SJCRH30 (cell line): Measurements from ENCODE around the gene PLEKHH1. TPM values are rescaled to one million over a fixed set of nuclear protein-coding genes. Genes with fewer than 3 reads are reported as not detected.

Experiments used
- DNase-seq, 2 experiments: peaks; one replicate each; pipeline ENCODE4 v3.0.0-alpha.2; 2015 to 2020
- H3K27ac ChIP-seq: fragments of 250-450 bp; sonication (Bioruptor Pico); 2 replicates; pipeline ENCODE4 v1.5.1; 2020; ENCODE audit warnings: mild to moderate bottlenecking, moderate library complexity
- H3K27me3 ChIP-seq: fragments of 250-450 bp; sonication (Bioruptor Pico); 2 replicates; pipeline ENCODE4 v1.5.1; 2020; ENCODE audit warnings: mild to moderate bottlenecking, moderate library complexity
- H3K36me3 ChIP-seq: fragments of 250-450 bp; sonication (Bioruptor Pico); 2 replicates; pipeline ENCODE4 v1.5.1; 2020; ENCODE audit warnings: mild to moderate bottlenecking, moderate library complexity
- H3K4me1 ChIP-seq: fragments of 250-450 bp; sonication (Bioruptor Pico); 2 replicates; pipeline ENCODE4 v1.5.1; 2020; ENCODE audit warnings: mild to moderate bottlenecking, moderate library complexity
- H3K4me3 ChIP-seq: fragments of 250-450 bp; sonication (Bioruptor Pico); 2 replicates; pipeline ENCODE4 v1.5.1; 2020; ENCODE audit warnings: mild to moderate bottlenecking, moderate library complexity
- H3K9me3 ChIP-seq: fragments of 250-450 bp; sonication (Bioruptor Pico); replicated peaks from 2 replicates; pipeline ENCODE4 v1.5.1; 2020; ENCODE audit warnings: mild to moderate bottlenecking, moderate library complexity
- total RNA-seq: library from RNA; depleted of rRNA; stranded (reverse); fragments of >200 nt; shearing (Covaris generic); gene quantifications from 2 replicates; pipeline ENCODE4 v1.2.3, GENCODE V29; 2014

The PLEKHH1 gene
- total RNA-seq, 1 experiment from 2014 or later: 0.75 TPM

DNA sequence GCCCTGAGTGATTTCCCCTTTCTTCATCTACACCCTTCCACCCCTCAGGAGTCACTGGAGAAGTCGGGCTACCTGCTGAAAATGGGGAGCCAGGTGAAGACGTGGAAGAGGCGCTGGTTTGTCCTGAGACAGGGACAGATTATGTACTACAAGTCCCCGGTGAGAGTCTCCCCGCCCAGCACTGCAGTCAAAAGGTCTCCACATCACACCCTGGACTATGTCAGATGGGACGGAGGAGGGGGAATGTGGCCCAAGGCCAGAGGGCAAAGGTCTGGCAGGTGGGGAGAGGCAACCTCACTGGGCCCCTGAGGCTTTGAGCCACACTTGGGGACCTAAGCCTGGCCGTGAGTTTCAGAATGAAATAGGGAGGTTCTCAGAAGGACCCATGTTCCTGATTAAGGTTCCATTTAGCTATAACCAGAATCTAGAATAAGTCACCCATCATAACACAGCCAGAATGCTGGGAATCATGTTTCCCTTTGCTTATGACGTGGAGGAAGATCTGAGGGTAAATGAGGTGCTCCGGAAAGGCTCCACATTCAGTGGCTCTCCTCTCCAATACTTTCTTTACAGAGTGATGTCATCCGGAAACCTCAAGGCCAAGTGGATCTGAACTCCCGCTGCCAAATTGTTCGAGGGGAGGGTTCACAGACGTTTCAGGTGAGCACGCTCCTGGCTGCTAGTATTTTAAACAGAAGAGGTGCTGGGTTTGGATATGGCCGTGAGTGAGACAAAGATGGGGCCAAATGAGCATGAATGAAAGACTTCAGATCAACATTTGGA lies 40.3 kb downstream of the PLEKHH1 start:
- no peaks in the 10 kb centered on the region for H3K36me3 ChIP-seq
- no peak for DNase-seq
- H3K4me3 ChIP-seq: no peak overlapping the region
- H3K9me3 ChIP-seq: no peaks in the 10 kb centered on the region
- no peaks in the 10 kb centered on the region; the same call in 1 of the 2 replicates for H3K27me3 ChIP-seq
- no peaks in the 10 kb centered on the region for H3K4me1 ChIP-seq
- no peak overlapping the region for H3K27ac ChIP-seq

- no peak for DNase-seq
- no peaks in the 10 kb centered on the region for H3K36me3 ChIP-seq
- no peaks in the 10 kb centered on the region for H3K4me1 ChIP-seq
- H3K27ac ChIP-seq: no peak overlapping the region
- H3K4me3 ChIP-seq: no peak overlapping the region
- no peaks in the 10 kb centered on the region; the same call in 1 of the 2 replicates for H3K27me3 ChIP-seq
- H3K9me3 ChIP-seq: no peaks in the 10 kb centered on the region
These were observed 41.1 kb downstream of the PLEKHH1 start for GRCh38 chr14:67574156-67574555.

GRCh38 chr14:67574806-67575205 lies 41.7 kb downstream of the PLEKHH1 start:
- DNase-seq: no peak
- Histone ChIP-seq H3K4me3 (no peak overlapping the region), H3K4me1 (no peaks in the 10 kb centered on the region), H3K27me3 (no peaks in the 10 kb centered on the region; the same call in 1 of the 2 replicates), H3K9me3 (no peaks in the 10 kb centered on the region), H3K27ac (no peak overlapping the region), H3K36me3 (no peaks in the 10 kb centered on the region)

GRCh38 chr14:67575684-67576083 lies 42.6 kb downstream of the PLEKHH1 start:
- H3K9me3 ChIP-seq: no peaks in the 10 kb centered on the region
- no peaks in the 10 kb centered on the region; the same call in 1 of the 2 replicates for H3K27me3 ChIP-seq
- no peak for DNase-seq
- H3K27ac ChIP-seq: no peak overlapping the region
- no peaks in the 10 kb centered on the region for H3K36me3 ChIP-seq
- H3K4me3 ChIP-seq: no peak overlapping the region
- no peaks in the 10 kb centered on the region for H3K4me1 ChIP-seq

DNA sequence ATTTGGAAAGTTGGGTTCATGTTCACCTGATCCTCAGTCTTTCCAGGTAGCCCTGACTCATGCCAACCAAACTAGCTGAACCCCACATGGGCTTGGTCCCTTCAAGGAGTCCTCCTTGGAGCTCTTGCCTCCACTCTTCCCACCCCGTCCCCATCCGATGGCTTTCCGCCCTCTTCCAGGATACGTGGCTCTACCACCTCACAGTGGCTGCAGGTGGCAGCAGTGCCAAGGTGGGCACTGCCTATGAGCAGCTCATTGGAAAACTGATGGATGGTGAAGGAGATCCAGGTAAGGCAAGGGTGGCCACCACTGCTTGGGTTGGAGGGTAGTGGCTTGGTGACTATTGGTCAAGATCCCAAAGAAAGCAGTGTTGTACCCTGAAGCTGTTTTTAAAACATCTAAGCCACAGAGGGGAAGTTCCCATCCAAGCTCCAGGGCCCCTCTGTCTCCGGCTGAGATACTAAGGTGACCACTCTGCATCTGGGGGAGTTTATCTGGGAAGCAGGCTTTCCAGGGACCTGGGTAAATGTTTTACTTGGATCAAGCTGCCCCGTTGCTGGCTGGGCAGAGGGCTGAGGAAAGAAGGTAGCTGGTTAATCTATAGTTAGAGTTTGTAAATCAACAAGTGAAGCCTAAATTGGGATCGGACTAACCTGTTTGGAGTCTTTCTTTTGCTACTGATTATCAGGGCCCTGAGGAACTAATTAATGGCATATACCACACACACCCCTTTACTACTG lies 43.3 kb downstream of the PLEKHH1 start:
- DNase-seq: no peak
- no peaks in the 10 kb centered on the region for H3K4me1 ChIP-seq
- H3K27ac ChIP-seq: no peak overlapping the region
- H3K27me3 ChIP-seq: no peaks in the 10 kb centered on the region; the same call in 1 of the 2 replicates
- no peak overlapping the region for H3K4me3 ChIP-seq
- no peaks in the 10 kb centered on the region for H3K36me3 ChIP-seq
- no peaks in the 10 kb centered on the region for H3K9me3 ChIP-seq

- H3K27ac ChIP-seq: no peak overlapping the region
- H3K9me3 ChIP-seq: no peaks in the 10 kb centered on the region
- no peaks in the 10 kb centered on the region for H3K4me1 ChIP-seq
- DNase-seq: no peak
- H3K4me3 ChIP-seq: no peak overlapping the region
- H3K27me3 ChIP-seq: no peaks in the 10 kb centered on the region; the same call in 1 of the 2 replicates
- no peaks in the 10 kb centered on the region for H3K36me3 ChIP-seq
These were observed 44.2 kb downstream of the PLEKHH1 start for GRCh38 chr14:67577181-67577808.

DNA sequence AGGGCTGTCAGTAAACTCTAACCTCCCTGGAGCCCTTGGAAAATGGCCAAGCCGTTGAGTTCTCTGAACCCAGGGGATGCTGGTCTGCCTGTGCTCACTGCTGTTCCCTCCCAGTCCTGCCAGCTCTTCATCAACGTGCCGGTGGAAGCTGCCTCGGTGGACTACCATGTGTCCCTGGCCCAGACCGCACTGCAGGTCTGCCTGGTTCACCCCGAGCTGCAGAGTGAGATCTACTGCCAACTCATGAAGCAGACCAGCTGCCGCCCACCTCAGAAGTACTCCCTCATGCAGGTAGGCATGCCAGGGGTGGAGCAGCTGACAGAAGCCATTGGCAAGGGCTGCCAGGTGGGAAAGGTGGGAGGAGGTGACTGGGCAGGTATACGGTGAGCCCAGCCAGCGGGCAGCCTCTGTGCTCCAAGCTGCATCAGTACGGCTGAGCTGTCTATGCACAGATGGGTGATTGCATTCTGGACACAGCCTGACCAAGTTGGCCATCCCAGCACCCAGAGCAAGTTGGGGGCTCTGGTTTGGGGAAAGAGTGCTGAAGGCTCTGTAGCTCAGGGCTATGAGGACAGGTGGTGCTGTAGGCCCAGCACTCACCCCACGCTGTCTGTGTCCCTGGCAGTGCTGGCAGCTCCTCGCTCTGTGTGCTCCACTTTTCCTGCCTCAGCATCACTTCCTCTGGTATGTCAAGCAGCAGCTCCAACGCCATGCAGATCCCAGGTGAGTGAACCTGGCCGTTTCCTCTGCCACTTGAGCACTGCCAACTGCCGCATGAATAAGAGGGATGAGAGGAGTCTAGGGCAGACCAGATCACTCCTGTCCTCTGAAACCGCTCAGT lies 45.0 kb downstream of the PLEKHH1 start:
- Histone ChIP-seq H3K27me3 (no peaks in the 10 kb centered on the region; the same call in 1 of the 2 replicates), H3K4me1 (no peaks in the 10 kb centered on the region), H3K27ac (no peak overlapping the region), H3K9me3 (no peaks in the 10 kb centered on the region), H3K36me3 (no peaks in the 10 kb centered on the region), H3K4me3 (no peak overlapping the region)
- DNase-seq: no peak

GRCh38 chr14:67579040-67579439 lies 46.0 kb downstream of the PLEKHH1 start:
- Histone ChIP-seq H3K9me3 (no peaks in the 10 kb centered on the region), H3K4me3 (no peak overlapping the region), H3K27ac (no peak overlapping the region), H3K4me1 (no peaks in the 10 kb centered on the region), H3K27me3 (no peaks in the 10 kb centered on the region), H3K36me3 (no peaks in the 10 kb centered on the region)
- DNase-seq: no peak

DNA sequence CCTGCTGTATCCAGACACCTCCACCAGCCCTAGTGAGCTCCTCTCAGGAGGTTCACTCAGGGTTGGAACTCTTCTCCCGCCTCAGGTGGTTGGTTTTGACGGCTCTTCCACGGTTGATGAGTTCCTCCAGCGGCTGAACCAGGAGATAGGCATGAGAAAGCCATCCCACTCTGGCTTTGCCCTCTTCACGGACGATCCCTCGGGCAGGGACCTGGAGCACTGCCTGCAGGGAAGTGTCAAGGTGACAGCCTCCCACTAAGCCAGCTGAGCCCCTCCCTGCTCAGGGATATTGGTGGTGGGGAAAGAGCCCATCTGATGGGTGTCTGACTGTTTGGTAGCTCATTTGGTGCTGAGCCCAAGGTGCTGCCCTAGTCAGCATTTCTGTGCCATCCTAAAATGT lies 46.5 kb downstream of the PLEKHH1 start:
- Histone ChIP-seq H3K9me3 (no peaks in the 10 kb centered on the region), H3K27me3 (no peaks in the 10 kb centered on the region), H3K27ac (no peak overlapping the region), H3K4me1 (peaks cover 4% of the 10 kb centered on the region; the same call in 1 of the 2 replicates), H3K36me3 (no peaks in the 10 kb centered on the region), H3K4me3 (no peak overlapping the region)
- DNase-seq: no peak

DNA sequence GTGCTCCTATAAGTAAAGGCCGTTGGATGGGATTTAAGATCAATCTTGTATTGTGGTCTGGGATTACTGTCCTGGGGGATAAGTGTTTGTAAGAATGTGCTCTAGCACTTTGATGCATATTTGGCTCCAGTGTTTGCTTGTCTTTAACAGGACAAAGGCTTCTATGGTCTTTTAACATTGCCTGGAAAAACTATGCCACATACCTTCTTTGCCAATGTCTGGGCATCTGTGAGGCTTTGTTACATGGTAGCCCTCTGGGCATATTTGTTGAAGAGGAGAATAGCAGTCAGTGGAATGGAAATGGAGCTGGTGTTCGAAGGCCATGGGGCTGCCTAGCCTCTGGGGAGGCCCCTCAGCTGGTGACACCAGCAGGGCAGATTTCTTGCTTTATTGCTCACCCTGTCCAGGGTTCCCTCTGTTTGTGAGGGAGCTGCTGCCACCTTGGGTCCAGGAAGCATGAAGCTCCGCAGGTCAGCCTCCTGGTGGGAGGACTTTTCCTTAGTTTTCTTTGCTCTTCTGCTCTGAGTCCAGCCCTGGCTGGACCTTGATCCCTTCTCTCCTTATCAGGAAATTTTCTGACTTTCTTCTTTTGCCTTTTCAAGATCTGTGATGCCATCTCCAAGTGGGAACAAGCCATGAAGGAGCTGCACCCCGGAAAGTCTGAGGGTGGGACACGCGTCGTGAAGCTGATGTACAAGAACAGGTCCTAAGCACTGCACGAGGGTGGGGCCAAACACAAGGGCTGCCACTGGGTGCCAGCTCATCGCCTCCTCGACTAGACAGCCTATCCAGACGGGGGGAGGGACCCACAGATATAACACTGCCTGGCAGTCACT lies 47.5 kb downstream of the PLEKHH1 start:
- Histone ChIP-seq H3K27ac (no peak overlapping the region), H3K27me3 (no peaks in the 10 kb centered on the region), H3K4me1 (peaks cover 4% of the 10 kb centered on the region; the same call in 1 of the 2 replicates), H3K36me3 (no peaks in the 10 kb centered on the region), H3K4me3 (no peak overlapping the region), H3K9me3 (no peaks in the 10 kb centered on the region)
- no peak for DNase-seq

- DNase-seq: no peak
- Histone ChIP-seq H3K27me3 (no peaks in the 10 kb centered on the region), H3K9me3 (no peaks in the 10 kb centered on the region), H3K4me3 (no peak overlapping the region), H3K36me3 (no peaks in the 10 kb centered on the region), H3K4me1 (peaks cover 4% of the 10 kb centered on the region; the same call in 1 of the 2 replicates), H3K27ac (no peak overlapping the region)
These were observed 48.6 kb downstream of the PLEKHH1 start for GRCh38 chr14:67581643-67582042.

GRCh38 chr14:67582061-67582460 lies 49.0 kb downstream of the PLEKHH1 start:
- Histone ChIP-seq H3K27me3 (no peaks in the 10 kb centered on the region), H3K36me3 (no peaks in the 10 kb centered on the region), H3K4me1 (peaks cover 4% of the 10 kb centered on the region; the same call in 1 of the 2 replicates), H3K4me3 (no peak overlapping the region), H3K9me3 (no peaks in the 10 kb centered on the region), H3K27ac (no peak overlapping the region)
- DNase-seq: no peak

GRCh38 chr14:67583711-67584644 lies 50.9 kb downstream of the PLEKHH1 start:
- H3K27me3 ChIP-seq: no peaks in the 10 kb centered on the region
- H3K9me3 ChIP-seq: no peaks in the 10 kb centered on the region
- DNase-seq: peak; percentile 31 to 72
- no peak overlapping the region for H3K27ac ChIP-seq
- H3K4me1 ChIP-seq: peaks cover 4% of the 10 kb centered on the region; the same call in 1 of the 2 replicates
- H3K36me3 ChIP-seq: no peaks in the 10 kb centered on the region
- no peak overlapping the region for H3K4me3 ChIP-seq
